ENCODE measurements around the gene ZDHHC1.

ZDHHC1 gene

DNA sequence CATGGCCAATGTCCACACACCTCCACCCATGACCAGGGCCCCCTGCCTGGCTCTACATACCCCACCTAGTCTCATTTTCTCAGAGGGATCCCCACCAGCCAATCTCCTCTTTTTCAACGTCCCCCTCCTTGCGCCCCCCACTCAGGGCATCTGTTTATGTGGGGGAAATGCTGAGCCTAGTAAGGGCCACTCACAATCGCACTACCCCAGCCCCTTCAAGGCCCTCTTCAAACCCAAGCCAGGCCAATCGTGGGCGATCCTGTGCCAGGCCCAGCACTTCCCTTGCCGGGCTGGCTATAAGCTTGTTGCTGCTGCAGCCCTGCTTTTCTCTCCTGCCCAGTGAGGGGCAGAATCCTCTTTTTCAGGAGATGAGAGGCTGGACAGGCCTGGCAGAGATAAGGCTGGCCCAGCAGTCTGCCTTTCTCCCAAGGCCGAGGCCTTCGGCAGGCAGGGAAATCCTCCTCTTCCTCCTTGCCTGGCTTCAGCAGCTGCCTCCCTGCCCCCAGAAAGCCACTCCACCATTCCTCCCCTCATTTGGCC, 30.8 kb upstream of the ZDHHC1 start:
- no peak for DNase-seq

DNA sequence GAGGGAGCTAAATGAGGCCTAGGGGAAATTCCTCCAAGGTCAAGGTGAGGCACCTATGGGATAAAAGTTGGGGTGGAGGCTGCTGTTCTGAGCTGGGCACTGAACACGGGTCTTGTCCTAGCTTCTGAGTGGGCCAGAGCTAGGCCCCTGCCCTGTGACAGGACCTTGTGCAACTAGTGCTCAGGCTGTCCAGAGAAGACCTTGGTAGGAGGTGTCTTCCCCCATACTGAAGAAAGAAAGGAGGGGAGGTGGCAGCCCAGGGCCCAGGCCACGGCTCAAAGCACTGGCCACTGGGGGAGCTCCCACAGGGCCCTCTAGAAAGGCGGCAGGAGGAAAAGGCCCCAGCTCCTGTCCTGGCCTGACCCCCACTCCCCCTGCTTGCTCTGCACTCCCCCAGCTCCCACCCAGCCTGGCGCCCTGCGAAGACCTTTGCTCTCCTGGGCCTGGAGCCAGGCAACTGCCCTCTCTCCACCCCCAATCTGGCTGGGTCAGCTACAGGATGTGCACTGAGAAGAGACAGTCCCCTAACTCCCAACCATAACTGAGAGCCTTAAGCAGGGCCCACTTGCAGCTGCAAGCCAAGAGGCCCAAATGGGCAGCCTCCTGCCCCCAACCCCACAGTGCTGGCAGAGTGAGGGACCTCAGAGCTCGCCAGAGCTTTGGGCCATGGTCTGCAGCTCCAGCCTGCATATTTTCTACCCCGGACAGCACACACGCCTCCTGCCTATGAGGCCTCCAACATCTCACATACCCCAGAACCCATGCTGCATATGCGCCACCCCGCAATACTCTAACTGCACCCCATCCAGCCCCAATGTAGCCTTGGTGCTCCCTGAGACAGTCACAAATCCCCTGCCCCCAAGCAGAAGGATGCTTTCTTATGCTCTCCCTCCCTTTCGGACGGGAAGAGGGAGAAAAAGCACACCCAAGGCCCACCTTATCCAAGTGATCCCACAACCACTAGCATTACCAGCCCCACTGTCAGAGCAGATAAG, 29.9 kb upstream of the ZDHHC1 start:
- no peak for DNase-seq

DNA sequence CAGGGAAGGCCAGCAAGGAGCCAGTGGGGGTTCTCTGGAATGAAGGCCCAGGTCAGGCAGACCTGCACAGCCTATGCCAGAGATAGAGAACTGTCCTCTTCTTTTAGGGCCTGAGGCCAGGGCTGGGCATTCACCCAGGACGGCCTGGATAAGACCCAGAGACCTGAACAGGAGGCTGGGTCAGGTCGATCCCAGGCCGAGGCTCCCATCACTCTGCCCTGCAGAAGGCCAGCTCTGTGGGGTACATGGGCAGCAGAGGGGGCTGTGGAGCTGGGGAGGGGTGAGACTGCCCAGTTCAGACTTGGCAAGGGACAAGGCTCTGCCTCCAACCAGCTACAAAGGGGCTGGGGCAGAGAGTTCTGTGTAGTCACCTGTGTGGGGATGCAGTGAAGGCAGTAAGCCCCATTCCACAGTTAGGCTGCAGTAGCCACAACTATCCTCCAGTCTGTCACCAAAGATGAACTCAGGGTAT, 29.2 kb upstream of the ZDHHC1 start:
- DNase-seq = no peak

DNA sequence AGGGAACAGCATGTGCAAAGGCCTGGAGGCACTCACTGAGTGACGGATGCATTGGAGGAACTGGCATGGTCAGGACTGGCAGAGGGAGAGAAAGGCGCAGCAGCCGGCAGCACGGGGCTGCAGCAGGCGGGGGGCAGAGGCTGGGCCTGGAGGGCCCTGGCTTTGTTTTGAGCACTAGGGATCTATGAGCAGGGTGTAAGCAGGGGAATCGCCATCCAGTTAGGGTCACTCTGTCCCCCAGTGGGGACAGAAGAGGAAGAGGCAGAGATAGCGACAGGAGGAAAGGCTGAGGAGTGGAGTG, 28.8 kb upstream of the ZDHHC1 start:
- no peak for DNase-seq

DNA sequence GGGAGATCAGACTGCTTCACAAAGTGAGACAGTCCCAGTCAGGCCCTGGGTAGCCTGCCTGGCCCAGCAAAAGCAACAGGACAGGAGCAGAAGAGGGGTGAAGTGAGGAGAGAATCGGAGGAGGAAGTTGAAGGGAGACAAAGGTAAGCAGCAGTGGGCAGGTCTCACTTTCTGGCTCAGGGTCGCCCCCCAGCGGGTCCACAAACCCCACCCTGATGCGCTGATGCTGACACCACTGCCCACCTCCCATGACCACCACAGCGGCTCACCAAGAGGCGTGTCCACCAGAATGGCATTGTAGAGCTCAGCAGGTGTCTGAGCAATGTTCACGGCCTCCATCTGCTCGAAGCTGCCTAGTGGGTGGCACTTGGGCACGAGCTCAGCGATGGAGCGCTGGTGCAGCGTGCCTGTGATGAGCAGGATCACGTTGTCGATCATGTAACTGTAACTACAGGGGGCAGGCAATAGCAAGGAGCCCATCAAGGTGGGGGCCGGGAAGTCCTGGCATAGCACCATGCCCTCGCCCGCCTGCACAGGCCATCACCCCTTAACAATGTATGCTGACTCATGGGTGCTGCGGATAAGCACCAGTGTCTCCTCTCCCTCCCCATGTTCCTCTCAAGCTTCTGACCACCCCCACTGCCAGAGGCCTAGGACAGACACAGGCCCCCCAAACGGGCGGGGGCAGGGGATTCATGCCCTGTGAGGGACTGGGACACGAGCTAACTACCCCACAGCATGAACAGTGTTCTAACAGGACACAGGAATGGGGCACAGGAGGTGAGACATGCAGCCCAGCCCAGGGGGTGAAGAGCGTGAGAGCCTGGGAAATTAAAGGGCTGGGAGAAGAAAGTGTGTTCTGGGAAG, 28.2 kb upstream of the ZDHHC1 start:
- DNase-seq = no peak

DNA sequence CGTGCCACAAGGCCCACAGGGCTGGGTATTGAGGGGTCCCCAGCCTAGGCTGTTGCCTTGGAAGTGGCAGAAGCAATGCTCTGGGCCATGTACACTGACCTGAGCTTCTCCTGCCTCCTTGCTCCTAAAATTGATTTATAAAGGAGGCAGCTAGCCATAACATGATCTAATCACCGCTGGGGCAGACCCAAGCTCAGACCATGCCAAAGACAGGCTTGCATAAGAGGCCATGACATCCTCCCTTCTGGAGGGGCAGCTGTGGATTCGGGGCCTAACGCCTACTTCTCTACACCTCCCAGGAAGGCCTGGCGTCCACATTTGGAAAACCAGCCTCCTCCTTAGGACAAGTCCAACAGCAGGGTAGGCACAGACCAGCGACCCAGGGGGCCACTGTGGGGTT, 27.0 kb upstream of the ZDHHC1 start:
- no peak for DNase-seq

DNA sequence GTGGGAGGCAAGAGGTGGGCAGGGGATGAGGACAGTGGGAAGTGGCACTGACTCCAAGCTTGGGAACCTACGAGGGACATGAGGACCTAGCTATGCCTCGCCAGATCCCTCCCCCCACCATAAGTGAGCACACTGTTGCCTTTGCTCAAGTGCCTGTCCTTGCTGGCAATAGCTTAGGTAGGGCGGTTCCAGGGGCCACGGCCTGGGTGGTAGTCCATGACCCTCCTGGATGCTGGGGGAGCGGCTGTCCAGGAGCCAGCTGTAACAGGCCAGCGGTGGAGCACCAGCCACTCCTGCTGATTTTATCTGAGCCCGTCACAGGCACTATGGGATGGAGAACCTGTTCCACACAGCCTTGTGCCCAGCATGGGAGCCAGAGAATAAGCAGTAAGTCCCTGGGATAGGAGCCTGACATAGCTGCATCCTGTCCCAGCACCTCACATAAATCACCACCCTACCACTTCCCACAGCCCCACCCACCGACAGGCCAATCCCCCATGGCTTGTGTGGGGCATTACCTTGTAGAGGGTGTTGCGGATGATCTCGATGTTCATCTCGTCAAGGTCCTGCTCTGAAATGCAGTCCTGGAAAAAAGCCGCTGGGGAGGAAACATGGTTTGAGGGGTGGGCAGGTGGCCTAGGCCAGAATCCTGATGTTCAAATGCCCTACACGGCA, 26.4 kb upstream of the ZDHHC1 start:
- DNase-seq = no peak

DNA sequence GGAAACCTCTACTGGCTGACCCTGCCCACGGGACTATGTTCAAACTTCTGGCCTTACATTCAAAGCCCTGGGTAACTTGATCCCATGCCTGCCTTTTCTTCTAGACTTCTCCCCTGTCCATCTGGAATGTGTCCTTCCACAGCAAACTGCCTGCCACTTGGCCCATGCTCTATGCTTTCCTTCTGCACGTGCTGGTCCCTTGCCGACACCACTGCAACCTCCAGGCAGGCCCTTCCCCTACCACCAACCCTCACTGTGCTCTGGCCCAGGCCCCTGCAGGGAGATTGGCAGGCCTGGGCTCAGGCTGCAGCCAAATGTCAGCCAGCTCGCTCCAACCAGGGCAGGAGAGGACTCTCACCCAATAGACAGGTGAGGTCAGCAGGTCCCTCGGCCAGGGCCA, 25.6 kb upstream of the ZDHHC1 start:
- no peak for DNase-seq

DNA sequence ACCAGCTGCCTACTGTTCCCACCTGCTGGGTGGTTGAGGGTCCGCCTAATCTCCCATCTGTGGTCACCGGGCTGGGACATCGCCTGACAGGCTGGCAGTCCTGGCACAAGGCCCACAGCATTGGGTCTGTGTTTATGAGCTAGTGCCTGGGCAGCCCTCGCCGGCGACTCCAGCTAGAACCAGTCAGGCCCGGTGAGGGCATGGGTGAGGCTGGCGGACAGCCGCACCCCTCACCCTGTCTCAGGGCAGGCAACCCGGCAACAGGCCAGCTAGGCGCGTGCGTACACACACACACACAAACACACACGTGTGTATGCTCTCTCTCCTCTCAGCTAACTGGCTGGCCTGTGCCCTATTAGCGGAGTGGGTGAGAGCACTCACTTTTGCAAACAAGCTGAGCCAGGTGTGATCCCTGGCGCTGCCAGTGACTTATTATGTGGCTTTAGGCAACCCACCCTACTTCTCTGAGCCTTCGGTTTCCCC, 25.0 kb upstream of the ZDHHC1 start:
- DNase-seq = peak; percentile 24

DNA sequence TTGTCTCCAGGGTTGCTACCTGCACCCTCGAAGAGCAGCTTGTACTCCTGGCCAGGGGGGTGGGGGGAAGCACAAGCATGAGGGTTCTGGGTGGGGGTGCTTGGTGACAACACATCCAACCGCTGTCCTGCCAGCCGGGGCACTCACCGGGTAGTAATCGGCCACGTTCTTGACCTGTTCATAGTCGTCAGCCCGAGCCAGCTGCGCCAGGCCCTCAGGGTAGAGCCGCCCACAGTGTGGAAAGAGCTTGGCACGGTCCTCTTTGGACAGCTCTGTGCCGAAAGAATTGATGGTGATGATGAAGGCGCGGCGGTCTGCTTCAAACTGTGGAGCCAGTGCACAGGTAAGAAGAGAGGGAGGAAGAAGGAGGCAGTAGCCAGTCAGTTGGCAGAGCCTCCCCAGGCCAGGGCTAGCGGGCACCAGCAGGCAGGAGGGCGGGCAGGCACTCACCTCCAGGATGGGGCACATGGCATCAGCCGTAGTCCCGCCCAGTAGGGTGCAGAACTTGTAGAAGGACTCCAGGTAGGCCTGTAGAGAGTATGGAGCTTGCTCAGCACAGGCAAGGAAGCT, 22.6 kb upstream of the ZDHHC1 start:
- DNase-seq = no peak

DNA sequence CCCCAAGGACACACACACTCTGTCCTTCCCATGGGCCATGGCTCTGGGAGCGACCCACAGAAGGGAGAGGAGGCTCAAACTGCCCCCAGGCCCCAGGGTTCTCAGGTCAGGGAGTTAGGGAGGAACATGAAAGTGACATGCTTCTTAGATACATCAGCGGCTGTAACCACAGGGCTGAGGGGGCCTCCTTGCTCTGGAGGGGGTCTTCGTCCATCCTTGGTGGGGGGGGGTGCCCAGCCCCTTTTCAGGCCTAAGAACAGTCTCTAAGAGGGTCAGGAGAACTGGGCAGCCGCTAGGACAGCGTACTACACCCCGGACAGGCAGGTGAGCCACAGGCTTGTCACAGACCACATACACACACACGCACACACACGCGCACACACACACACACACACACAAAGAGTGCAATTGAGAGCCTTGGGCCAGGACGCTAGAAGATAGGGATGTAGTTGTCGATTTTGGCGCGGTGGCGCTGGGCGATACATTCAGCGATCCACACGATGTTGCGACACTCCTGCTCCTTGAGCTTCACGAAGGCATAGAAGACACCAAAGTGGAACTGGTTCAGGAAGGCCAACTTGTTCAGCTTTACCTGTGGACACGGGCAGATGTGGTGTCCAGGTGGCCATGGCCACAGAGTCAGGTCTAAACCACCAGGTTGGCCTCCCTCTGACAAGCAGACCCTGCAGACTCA, 22.0 kb upstream of the ZDHHC1 start:
- no peak for DNase-seq

DNA sequence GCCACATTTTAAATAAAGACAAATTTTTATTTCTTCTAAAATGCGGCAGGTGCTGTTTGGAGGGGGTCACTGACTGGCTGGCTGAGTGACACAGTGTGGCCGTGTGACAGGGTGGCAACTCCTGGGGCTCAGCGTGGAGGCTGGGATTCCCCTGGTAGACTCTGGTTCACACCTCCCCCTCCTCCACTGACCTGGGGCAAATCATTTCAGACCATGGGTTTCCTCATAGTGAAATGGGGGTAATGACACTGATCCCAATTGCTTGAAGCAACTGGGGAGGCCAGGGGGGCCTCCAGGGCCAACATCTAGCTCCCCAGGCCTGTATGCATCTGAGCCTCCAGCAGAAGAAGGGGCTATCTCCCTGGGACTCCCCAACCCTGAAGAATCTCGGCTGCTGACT, 21.2 kb upstream of the ZDHHC1 start:
- no peak for DNase-seq

DNA sequence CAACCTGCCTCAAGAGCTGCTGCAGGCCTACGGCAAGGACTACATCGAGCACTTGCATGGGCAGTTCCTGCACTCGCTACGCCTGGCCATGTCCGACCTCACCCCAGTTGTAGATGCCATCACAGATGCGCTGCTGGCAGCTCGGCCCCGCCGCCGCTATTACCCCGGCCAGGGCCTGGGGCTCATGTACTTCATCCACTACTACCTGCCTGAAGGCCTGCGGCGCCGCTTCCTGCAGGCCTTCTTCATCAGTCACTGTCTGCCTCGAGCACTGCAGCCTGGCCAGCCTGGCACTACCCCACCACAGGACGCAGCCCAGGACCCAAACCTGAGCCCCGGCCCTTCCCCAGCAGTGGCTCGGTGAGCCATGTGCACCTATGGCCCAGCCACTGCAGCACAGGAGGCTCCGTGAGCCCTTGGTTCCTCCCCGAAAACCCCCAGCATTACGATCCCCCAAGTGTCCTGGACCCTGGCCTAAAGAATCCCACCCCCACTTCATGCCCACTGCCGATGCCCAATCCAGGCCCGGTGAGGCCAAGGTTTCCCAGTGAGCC, 20.4 kb upstream of the ZDHHC1 start:
- no peak for DNase-seq

DNA sequence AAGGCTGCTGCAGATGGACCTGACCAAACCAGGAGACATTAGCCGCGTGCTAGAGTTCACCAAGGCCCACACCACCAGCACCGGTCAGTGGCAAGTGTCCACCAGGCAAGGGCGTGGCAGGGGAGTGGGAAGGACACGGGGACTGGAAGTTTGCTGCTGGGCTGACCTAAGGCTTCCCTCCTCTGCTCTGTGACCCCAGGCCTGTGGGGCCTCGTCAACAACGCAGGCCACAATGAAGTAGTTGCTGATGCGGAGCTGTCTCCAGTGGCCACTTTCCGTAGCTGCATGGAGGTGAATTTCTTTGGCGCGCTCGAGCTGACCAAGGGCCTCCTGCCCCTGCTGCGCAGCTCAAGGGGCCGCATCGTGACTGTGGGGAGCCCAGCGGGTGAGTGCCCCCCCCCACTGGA, 19.5 kb upstream of the ZDHHC1 start:
- DNase-seq = no peak

DNA sequence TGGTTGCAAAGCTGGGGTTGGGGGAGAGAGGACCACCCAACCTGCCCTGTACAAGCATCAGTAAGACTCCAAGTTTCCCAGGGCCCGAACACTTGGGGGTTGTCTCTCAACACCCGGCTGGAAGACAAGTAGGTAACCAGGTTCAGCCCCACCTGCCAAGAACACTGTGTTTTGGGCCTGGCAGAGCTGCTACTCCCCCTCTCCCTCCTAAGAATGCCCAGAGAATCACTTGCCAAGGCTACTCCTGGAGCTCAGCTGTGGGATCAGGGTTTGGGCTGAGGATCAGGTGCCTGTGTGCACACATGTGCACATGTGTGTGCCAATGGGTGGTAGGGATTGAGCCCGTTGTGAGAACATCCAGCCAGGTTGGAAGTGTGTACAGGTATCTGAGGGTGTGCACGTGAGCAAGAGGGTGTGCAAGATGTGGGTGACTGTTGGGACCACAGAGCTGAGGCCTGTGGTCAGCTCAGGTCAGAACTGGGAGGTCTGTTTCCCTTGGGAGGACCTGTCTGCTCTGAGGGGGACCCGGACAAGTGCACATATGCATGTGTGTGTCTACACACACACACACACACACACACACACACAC, 16.9 kb upstream of the ZDHHC1 start:
- no peak for DNase-seq

DNA sequence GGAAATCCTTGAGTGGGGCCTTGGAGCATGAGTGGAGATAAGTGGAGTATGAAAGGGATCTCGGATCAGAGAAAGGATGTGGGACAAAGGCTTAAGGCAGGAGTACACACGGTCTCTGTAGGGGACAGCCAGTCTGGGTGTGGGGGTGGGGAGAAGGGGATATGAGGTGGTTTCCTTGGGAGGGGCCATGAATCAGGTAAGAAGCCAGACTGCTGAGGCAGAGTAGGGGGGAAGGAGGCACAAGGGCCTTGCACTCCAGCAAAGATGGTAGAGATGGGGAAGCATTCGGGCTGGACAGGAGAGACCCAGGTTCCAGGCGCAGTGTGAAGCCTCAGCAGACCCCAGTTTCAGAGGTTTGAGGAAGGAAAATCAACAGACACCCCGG, 16.2 kb upstream of the ZDHHC1 start:
- DNase-seq = no peak

DNA sequence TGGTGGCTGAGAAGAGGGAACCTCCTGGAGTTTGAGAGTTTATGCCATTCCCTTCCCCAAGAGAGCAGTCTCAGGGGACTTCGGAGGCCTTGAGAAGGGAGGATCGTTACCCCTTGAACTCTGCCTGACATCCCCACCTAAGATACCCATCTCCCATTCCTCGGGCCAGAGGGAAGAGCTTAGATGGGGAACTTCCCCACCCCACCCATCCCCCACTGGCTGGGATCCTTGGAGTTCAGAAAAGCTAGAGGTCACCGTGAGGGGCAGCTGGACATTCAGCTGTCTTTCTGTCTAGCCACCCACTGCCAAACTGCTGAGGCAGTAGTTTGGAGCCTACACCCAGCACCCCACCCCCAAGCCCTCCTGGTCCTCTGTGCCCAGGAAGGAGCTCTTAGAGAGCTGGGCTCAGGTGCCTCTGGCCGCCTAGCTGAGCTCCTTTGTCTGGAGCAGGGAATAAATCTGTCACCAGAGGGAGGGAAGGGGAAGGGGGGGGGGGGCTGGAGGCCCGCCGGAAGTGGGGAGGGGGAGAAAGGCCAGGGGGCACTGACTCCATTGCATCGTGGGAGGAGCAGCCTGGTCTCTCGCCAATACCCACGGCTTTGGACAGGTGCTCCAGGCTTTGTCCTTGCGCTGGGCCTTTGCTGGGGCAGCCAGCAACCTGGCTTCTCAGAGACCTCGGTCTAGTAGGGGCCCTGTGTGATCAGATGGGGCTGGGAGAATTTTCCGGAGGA, 15.7 kb upstream of the ZDHHC1 start:
- peak; percentile 42 for DNase-seq

DNA sequence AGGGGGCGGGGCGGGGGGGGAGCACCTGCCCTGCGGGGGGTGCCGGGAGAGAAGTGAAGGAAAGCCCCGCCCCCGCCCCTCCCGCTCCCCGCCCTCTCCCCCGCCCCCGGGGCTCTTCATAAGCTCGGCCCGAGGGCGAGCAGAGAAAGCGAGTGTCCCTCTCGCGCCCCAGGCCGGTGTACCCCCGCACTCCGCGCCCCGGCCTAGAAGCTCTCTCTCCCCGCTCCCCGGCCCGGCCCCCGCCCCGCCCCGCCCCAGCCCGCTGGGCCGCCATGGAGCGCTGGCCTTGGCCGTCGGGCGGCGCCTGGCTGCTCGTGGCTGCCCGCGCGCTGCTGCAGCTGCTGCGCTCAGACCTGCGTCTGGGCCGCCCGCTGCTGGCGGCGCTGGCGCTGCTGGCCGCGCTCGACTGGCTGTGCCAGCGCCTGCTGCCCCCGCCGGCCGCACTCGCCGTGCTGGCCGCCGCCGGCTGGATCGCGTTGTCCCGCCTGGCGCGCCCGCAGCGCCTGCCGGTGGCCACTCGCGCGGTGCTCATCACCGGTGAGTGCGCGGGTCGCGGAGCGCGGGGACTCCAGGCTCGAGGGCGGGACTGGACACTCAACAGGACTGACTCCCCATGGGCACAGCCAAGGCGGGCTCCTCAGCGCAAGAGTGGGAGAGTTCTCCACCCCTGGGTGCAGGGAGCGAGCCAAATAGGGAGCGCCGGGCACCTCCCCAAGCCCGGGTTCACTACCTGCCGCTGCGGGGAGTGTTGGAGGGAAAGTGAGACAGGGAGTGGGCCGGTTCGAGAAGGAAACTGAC, 14.9 kb upstream of the ZDHHC1 start, which contains the start of gene HSD11B2:
Gene HSD11B2, plus strand, starts transcription at position 145 of the 798 bp plus-strand sequence. Its CDS starts 128 bp downstream, at position 273.
- DNase-seq = peak; percentile 87

DNA sequence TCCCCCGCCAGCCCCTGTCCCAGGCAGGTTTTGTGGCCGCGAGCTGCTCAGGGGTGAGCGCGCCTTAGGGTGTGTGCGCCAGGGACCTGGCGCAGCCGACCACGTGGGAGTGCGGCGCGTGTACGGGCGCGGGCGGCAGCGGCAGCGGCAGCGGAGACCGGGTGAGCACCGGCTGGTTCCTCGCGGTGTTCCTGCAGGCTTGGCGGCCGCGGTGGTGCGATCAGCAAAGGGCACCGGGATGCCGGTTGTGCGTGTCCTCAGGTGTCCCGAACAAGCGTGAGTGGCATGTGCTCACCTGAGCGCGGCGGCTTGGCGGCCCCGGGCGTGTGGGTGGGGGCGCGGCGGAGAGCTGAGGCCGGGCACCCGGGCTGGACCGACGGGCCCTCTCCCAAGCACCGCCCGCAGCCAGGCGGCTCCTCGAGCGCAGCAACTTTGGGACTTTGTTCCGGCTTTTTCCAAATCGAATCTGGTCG, 14.3 kb upstream of the ZDHHC1 start:
- DNase-seq = peak; percentile 74
